GM23338 (cell line): Measurements from ENCODE around the gene LRIG1. TPM values are rescaled to one million over a fixed set of nuclear protein-coding genes. Genes with fewer than 3 reads are reported as not detected.

Experiments used
- ATAC-seq: fragments of 200-7000 bp; cut with Tn5 transposase; 3 replicates; pipeline ENCODE4 v1.9.1; 2020
- DNase-seq: peaks from one replicate; pipeline ENCODE4 v3.0.0-alpha.2; 2015; ENCODE audit warnings: low spot score
- H2AFZ ChIP-seq: fragments of 200-600 bp; sonication (generic); 2 replicates; pipeline ENCODE4 v1.8.0; 2016; ENCODE audit warnings: antibody characterized with exemption, mild to moderate bottlenecking, moderate library complexity
- H3F3A ChIP-seq: fragments of 200-600 bp; sonication (generic); replicated peaks from 2 replicates; pipeline ENCODE4 v1.8.0; 2017; ENCODE audit warnings: antibody characterized with exemption, mixed run types, low read depth
- H3K27ac ChIP-seq: fragments of 200-600 bp; sonication (generic); 2 replicates; pipeline ENCODE4 v1.6.1; 2016; ENCODE audit warnings: low read depth
- H3K27me3 ChIP-seq: fragments of 200-600 bp; sonication (generic); 2 replicates; pipeline ENCODE4 v1.8.0; 2016; ENCODE audit warnings: mild to moderate bottlenecking, mixed run types, moderate library complexity; ENCODE audit not compliant: insufficient read depth
- H3K36me3 ChIP-seq: fragments of 200-600 bp; sonication (generic); 2 replicates; pipeline ENCODE4 v1.8.0; 2016; ENCODE audit warnings: mild to moderate bottlenecking; ENCODE audit not compliant: insufficient read depth
- H3K4me1 ChIP-seq: fragments of 200-600 bp; sonication (generic); 2 replicates; pipeline ENCODE4 v1.8.0; 2016; ENCODE audit warnings: mild to moderate bottlenecking, moderate library complexity; ENCODE audit not compliant: insufficient read depth
- H3K4me2 ChIP-seq: fragments of 200-600 bp; sonication (generic); 2 replicates; pipeline ENCODE4 v1.7.1; 2017; ENCODE audit warnings: mixed run types
- H3K4me3 ChIP-seq: fragments of 200-600 bp; sonication (generic); 2 replicates; pipeline ENCODE4 v1.6.1; 2016; ENCODE audit warnings: mixed run types
- H3K79me2 ChIP-seq: fragments of 200-600 bp; sonication (generic); replicated peaks from 2 replicates; pipeline ENCODE4 v1.8.0; 2017; ENCODE audit warnings: mild to moderate bottlenecking; ENCODE audit not compliant: insufficient read depth
- H3K9me2 ChIP-seq: fragments of 200-600 bp; sonication (generic); 2 replicates; pipeline ENCODE4 v1.8.0; 2017; ENCODE audit not compliant: insufficient read depth
- H4K20me1 ChIP-seq: fragments of 200-600 bp; sonication (generic); replicated peaks from 2 replicates; pipeline ENCODE4 v1.8.0; 2017; ENCODE audit warnings: mild to moderate bottlenecking; ENCODE audit not compliant: insufficient read depth
- H3K27ac Mint-ChIP-seq: 2 replicates; pipeline ENCODE4 v1.8.0; 2020; ENCODE audit warnings: inconsistent platforms, mild to moderate bottlenecking, moderate library complexity, mixed read lengths
- H3K27me3 Mint-ChIP-seq: 3 replicates; pipeline ENCODE4 v1.8.0; 2022; ENCODE audit warnings: low read depth, mild to moderate bottlenecking, moderate library complexity, mixed read lengths, inconsistent platforms; ENCODE audit not compliant: insufficient read depth, poor library complexity
- H3K36me3 Mint-ChIP-seq: 3 replicates; pipeline ENCODE4 v1.8.0; 2021; ENCODE audit warnings: low read depth, mild to moderate bottlenecking, inconsistent platforms, moderate library complexity, mixed read lengths
- H3K4me1 Mint-ChIP-seq: 3 replicates; pipeline ENCODE4 v1.8.0; 2020; ENCODE audit warnings: mild to moderate bottlenecking, inconsistent platforms, mixed read lengths
- H3K4me3 Mint-ChIP-seq: 3 replicates; pipeline ENCODE4 v1.8.0; 2021; ENCODE audit warnings: moderate library complexity, mild to moderate bottlenecking, inconsistent platforms, mixed read lengths
- H3K9me3 Mint-ChIP-seq: 3 replicates; pipeline ENCODE4 v1.8.0; 2020; ENCODE audit warnings: moderate library complexity, mild to moderate bottlenecking, inconsistent platforms, mixed read lengths
- CREB1 ChIP-seq: fragments of 250-450 bp; sonication (Bioruptor Pico); IDR thresholded peaks from 2 replicates; pipeline ENCODE4 v1.5.0; 2020; ENCODE audit warnings: low read depth, mild to moderate bottlenecking, moderate library complexity
- EZH2 ChIP-seq: fragments of 200-600 bp; sonication (generic); IDR thresholded peaks from one replicate; pipeline ENCODE4 v1.8.0; 2017; ENCODE audit warnings: antibody characterized with exemption, mild to moderate bottlenecking, low read depth; ENCODE audit not compliant: unreplicated experiment
- EZH2phosphoT487 ChIP-seq: fragments of 200-600 bp; sonication (generic); IDR thresholded peaks from one replicate; pipeline ENCODE4 v1.8.1; 2018; ENCODE audit warnings: antibody characterized with exemption; ENCODE audit not compliant: unreplicated experiment
- JUNB ChIP-seq: IDR thresholded peaks from one replicate; pipeline ENCODE4 v1.6.1; 2016; ENCODE audit warnings: antibody characterized with exemption; ENCODE audit not compliant: unreplicated experiment
- NANOG ChIP-seq: IDR thresholded peaks from 2 replicates; pipeline ENCODE4 v1.6.1; 2016; ENCODE audit warnings: antibody characterized with exemption, borderline replicate concordance
- POLR2AphosphoS5 ChIP-seq: IDR thresholded peaks from 2 replicates; pipeline ENCODE4 v1.6.1; 2016; ENCODE audit warnings: antibody characterized with exemption, low read depth
- STAT1 ChIP-seq: IDR thresholded peaks from one replicate; pipeline ENCODE4 v1.6.1; 2016; ENCODE audit warnings: antibody characterized with exemption; ENCODE audit not compliant: unreplicated experiment
- ZNF114 ChIP-seq: fragments of 250-450 bp; sonication (Bioruptor Pico); IDR thresholded peaks from 2 replicates; pipeline ENCODE4 v1.5.0; 2020; ENCODE audit warnings: mild to moderate bottlenecking, moderate library complexity
- ZNF331 ChIP-seq: fragments of 250-450 bp; sonication (Bioruptor Pico); IDR thresholded peaks from 2 replicates; pipeline ENCODE4 v1.5.0; 2020; ENCODE audit warnings: low read depth, mild to moderate bottlenecking, moderate library complexity
- polyA plus RNA-seq: library from polyadenylated mRNA; unstranded; fragments of >200 nt; fragmentation: Nextera tagmentation; extraction: Ambion mirVana; gene quantifications from 2 replicates; pipeline ENCODE4 v1.2.1, GENCODE V29; 2016
- total RNA-seq: library from RNA; depleted of rRNA; stranded (reverse); fragments of >200 nt; shearing (Covaris generic); gene quantifications from 2 replicates; pipeline ENCODE4 v1.2.3, GENCODE V29; 2014
- TF ChIP-seq, protein P1 (sequence below): fragments of 250-450 bp; sonication (Bioruptor Pico); IDR thresholded peaks from 2 replicates; pipeline ENCODE4 v1.5.0; 2020; ENCODE audit warnings: mild to moderate bottlenecking, moderate library complexity
- TF ChIP-seq, protein P2 (sequence below): IDR thresholded peaks from one replicate; pipeline ENCODE4 v1.6.1; 2018; ENCODE audit warnings: antibody characterized with exemption; ENCODE audit not compliant: unreplicated experiment
- TF ChIP-seq, protein P3 (sequence below), 2 experiments: fragments of 200-600 bp in 1 of 2; sonication (generic) in 1 of 2; conservative IDR thresholded peaks; 2 replicates each; pipeline versions ENCODE4 v1.5.1 to v1.6.1; 2016 to 2017; ENCODE audit warnings: antibody characterized with exemption in 2 of 2, low read depth in 2 of 2, mild to moderate bottlenecking in 2 of 2, moderate library complexity in 1 of 2
- TF ChIP-seq, protein P4 (sequence below): IDR thresholded peaks from 2 replicates; pipeline ENCODE4 v1.6.1; 2016; ENCODE audit warnings: antibody characterized with exemption

The LRIG1 gene
- total and polyA plus RNA-seq, 2 experiments from 2014 or later, result 40.0 to 134 TPM

DNA sequence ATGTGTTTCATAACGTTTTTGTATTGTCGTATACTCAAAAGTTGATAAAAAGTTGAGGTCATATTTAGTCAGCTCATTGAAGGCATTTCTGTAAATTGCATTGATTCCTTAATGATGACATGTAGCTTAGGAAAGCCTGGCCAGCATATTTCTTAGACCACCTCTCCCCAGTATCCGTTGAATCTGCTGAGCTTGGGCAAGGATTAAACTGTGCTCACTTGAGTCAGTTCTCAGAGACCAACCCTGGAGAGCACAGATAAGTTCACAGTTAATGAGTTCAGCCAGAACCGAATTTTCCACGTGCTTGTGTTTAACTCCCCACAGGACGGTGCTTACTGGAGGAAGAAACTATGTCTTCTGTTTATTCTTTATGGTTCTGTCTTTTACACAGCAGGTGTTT, 147.3 kb downstream of the LRIG1 start (continued):
- no peak for TF ChIP-seq ZNF331 (CRISPR knock-in tag)

GRCh38 chr3:66353039-66353438, 147.8 kb downstream of the LRIG1 start:
- Histone ChIP-seq H3K79me2 (no peaks in the 10 kb centered on the region), H2AFZ (no peak overlapping the region), H3K4me2 (no peak overlapping the region), H3F3A (no peaks in the 10 kb centered on the region), H3K27me3 (no peaks in the 10 kb centered on the region), H3K4me1 (peaks cover 14% of the 10 kb centered on the region), H3K9me2 (no peaks in the 10 kb centered on the region), H3K36me3 (no peaks in the 10 kb centered on the region), H3K27ac (no peak overlapping the region), H3K4me3 (no peak overlapping the region), H4K20me1 (no peaks in the 10 kb centered on the region)
- ATAC-seq (no peak), DNase-seq (no peak)
- Mint-ChIP-seq H3K9me3 (no peaks in the 10 kb centered on the region), H3K36me3 (peaks cover 2% of the 10 kb centered on the region; the same call in 1 of the 3 replicates), H3K4me3 (no peak overlapping the region), H3K27ac (no peak overlapping the region), H3K27me3 (no peaks in the 10 kb centered on the region), H3K4me1 (peaks cover 10% of the 10 kb centered on the region)
- TF ChIP-seq, protein P1, sequence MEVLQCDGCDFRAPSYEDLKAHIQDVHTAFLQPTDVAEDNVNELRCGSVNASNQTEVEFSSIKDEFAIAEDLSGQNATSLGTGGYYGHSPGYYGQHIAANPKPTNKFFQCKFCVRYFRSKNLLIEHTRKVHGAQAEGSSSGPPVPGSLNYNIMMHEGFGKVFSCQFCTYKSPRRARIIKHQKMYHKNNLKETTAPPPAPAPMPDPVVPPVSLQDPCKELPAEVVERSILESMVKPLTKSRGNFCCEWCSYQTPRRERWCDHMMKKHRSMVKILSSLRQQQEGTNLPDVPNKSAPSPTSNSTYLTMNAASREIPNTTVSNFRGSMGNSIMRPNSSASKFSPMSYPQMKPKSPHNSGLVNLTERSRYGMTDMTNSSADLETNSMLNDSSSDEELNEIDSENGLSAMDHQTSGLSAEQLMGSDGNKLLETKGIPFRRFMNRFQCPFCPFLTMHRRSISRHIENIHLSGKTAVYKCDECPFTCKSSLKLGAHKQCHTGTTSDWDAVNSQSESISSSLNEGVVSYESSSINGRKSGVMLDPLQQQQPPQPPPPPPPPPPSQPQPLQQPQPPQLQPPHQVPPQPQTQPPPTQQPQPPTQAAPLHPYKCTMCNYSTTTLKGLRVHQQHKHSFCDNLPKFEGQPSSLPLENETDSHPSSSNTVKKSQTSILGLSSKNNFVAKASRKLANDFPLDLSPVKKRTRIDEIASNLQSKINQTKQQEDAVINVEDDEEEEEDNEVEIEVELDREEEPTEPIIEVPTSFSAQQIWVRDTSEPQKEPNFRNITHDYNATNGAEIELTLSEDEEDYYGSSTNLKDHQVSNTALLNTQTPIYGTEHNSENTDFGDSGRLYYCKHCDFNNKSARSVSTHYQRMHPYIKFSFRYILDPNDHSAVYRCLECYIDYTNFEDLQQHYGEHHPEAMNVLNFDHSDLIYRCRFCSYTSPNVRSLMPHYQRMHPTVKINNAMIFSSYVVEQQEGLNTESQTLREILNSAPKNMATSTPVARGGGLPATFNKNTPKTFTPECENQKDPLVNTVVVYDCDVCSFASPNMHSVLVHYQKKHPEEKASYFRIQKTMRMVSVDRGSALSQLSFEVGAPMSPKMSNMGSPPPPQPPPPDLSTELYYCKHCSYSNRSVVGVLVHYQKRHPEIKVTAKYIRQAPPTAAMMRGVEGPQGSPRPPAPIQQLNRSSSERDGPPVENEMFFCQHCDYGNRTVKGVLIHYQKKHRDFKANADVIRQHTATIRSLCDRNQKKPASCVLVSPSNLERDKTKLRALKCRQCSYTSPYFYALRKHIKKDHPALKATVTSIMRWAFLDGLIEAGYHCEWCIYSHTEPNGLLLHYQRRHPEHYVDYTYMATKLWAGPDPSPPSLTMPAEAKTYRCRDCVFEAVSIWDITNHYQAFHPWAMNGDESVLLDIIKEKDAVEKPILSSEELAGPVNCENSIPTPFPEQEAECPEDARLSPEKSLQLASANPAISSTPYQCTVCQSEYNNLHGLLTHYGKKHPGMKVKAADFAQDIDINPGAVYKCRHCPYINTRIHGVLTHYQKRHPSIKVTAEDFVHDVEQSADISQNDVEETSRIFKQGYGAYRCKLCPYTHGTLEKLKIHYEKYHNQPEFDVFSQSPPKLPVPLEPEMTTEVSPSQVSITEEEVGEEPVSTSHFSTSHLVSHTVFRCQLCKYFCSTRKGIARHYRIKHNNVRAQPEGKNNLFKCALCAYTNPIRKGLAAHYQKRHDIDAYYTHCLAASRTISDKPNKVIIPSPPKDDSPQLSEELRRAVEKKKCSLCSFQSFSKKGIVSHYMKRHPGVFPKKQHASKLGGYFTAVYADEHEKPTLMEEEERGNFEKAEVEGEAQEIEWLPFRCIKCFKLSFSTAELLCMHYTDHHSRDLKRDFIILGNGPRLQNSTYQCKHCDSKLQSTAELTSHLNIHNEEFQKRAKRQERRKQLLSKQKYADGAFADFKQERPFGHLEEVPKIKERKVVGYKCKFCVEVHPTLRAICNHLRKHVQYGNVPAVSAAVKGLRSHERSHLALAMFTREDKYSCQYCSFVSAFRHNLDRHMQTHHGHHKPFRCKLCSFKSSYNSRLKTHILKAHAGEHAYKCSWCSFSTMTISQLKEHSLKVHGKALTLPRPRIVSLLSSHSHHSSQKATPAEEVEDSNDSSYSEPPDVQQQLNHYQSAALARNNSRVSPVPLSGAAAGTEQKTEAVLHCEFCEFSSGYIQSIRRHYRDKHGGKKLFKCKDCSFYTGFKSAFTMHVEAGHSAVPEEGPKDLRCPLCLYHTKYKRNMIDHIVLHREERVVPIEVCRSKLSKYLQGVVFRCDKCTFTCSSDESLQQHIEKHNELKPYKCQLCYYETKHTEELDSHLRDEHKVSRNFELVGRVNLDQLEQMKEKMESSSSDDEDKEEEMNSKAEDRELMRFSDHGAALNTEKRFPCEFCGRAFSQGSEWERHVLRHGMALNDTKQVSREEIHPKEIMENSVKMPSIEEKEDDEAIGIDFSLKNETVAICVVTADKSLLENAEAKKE (CRISPR knock-in tag), result no peak
- TF ChIP-seq NANOG (no peak), ZNF331 (CRISPR knock-in tag) (no peak), ZNF114 (CRISPR knock-in tag) (no peak), STAT1 (no peak), CREB1 (CRISPR knock-in tag) (no peak), POLR2AphosphoS5 (no peak), EZH2 (no peak), JUNB (no peak), EZH2phosphoT487 (no peak)
- TF ChIP-seq, protein P2, sequence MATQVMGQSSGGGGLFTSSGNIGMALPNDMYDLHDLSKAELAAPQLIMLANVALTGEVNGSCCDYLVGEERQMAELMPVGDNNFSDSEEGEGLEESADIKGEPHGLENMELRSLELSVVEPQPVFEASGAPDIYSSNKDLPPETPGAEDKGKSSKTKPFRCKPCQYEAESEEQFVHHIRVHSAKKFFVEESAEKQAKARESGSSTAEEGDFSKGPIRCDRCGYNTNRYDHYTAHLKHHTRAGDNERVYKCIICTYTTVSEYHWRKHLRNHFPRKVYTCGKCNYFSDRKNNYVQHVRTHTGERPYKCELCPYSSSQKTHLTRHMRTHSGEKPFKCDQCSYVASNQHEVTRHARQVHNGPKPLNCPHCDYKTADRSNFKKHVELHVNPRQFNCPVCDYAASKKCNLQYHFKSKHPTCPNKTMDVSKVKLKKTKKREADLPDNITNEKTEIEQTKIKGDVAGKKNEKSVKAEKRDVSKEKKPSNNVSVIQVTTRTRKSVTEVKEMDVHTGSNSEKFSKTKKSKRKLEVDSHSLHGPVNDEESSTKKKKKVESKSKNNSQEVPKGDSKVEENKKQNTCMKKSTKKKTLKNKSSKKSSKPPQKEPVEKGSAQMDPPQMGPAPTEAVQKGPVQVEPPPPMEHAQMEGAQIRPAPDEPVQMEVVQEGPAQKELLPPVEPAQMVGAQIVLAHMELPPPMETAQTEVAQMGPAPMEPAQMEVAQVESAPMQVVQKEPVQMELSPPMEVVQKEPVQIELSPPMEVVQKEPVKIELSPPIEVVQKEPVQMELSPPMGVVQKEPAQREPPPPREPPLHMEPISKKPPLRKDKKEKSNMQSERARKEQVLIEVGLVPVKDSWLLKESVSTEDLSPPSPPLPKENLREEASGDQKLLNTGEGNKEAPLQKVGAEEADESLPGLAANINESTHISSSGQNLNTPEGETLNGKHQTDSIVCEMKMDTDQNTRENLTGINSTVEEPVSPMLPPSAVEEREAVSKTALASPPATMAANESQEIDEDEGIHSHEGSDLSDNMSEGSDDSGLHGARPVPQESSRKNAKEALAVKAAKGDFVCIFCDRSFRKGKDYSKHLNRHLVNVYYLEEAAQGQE, result no peak
- TF ChIP-seq, protein P3, sequence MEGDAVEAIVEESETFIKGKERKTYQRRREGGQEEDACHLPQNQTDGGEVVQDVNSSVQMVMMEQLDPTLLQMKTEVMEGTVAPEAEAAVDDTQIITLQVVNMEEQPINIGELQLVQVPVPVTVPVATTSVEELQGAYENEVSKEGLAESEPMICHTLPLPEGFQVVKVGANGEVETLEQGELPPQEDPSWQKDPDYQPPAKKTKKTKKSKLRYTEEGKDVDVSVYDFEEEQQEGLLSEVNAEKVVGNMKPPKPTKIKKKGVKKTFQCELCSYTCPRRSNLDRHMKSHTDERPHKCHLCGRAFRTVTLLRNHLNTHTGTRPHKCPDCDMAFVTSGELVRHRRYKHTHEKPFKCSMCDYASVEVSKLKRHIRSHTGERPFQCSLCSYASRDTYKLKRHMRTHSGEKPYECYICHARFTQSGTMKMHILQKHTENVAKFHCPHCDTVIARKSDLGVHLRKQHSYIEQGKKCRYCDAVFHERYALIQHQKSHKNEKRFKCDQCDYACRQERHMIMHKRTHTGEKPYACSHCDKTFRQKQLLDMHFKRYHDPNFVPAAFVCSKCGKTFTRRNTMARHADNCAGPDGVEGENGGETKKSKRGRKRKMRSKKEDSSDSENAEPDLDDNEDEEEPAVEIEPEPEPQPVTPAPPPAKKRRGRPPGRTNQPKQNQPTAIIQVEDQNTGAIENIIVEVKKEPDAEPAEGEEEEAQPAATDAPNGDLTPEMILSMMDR (conservative IDR thresholded peaks at IDR 0.05; ENCODE audit: low read depth in 2 of 2), result no peak
- TF ChIP-seq, protein P4, sequence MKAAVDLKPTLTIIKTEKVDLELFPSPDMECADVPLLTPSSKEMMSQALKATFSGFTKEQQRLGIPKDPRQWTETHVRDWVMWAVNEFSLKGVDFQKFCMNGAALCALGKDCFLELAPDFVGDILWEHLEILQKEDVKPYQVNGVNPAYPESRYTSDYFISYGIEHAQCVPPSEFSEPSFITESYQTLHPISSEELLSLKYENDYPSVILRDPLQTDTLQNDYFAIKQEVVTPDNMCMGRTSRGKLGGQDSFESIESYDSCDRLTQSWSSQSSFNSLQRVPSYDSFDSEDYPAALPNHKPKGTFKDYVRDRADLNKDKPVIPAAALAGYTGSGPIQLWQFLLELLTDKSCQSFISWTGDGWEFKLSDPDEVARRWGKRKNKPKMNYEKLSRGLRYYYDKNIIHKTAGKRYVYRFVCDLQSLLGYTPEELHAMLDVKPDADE, result no peak
